H1 (cell line): ENCODE data around the gene SMARCAL1. TPM values are rescaled to one million over a fixed set of nuclear protein-coding genes. Genes with fewer than 3 reads are reported as not detected.

Source experiments
- CTCF ChIA-PET: fragments of 300-600 bp; sonication (Branson Sonifier 250); formaldehyde crosslinking; loops from one replicate; lab custom pipeline; 2021; ENCODE audit not compliant: partially characterized antibody; lab: Charles Lee
- POLR2A ChIA-PET: fragments of 300-600 bp; sonication (Branson Sonifier 250); formaldehyde crosslinking; loops from one replicate; lab custom pipeline; 2021; ENCODE audit warnings: inconsistent platforms; ENCODE audit not compliant: partially characterized antibody; lab: Charles Lee
- DNase-seq, 2 experiments: peaks; one replicate each; pipeline versions ENCODE4 v3.0.0 to v3.0.0-alpha.2; 2010 to 2022; ENCODE audit warnings: low spot score in 2 of 2, low read depth in 1 of 2, mixed read lengths in 1 of 2
- FAIRE-seq: peaks from 2 replicates; lab custom pipeline; 2011; peaks lifted over from hg19 to GRCh38; lab: Jason Lieb, UNC
- H2AFZ ChIP-seq: 2 replicates; pipeline ENCODE4 v1.8.1; 2012; ENCODE audit warnings: low read length, inconsistent platforms
- H2AK5ac ChIP-seq: 2 replicates; pipeline ENCODE4 v1.6.1; 2013; ENCODE audit warnings: low read depth, low read length
- H2BK120ac ChIP-seq: replicated peaks from 2 replicates; pipeline ENCODE3; 2013; ENCODE audit warnings: low read depth, low read length, inconsistent platforms
- H2BK12ac ChIP-seq: 2 replicates; pipeline ENCODE4 v1.6.1; 2013; ENCODE audit warnings: low read depth, low read length
- H2BK15ac ChIP-seq: 2 replicates; pipeline ENCODE4 v1.6.1; 2013; ENCODE audit warnings: low read length
- H2BK20ac ChIP-seq: 2 replicates; pipeline ENCODE4 v1.6.1; 2013; ENCODE audit warnings: low read length
- H2BK5ac ChIP-seq: 2 replicates; pipeline ENCODE4 v1.6.1; 2013; ENCODE audit warnings: low read depth, low read length
- H3K14ac ChIP-seq: 2 replicates; pipeline ENCODE4 v1.6.1; 2013; ENCODE audit warnings: inconsistent platforms; ENCODE audit not compliant: insufficient read length
- H3K18ac ChIP-seq: 2 replicates; pipeline ENCODE4 v1.6.1; 2013; ENCODE audit warnings: low read length; ENCODE audit errors: extremely low read depth
- H3K23ac ChIP-seq: 2 replicates; pipeline ENCODE4 v1.6.1; 2013; ENCODE audit warnings: inconsistent platforms; ENCODE audit not compliant: insufficient read length
- H3K23me2 ChIP-seq: 2 replicates; pipeline ENCODE4 v1.6.1; 2013; ENCODE audit warnings: low read depth, low read length
- H3K27ac ChIP-seq: 2 replicates; pipeline ENCODE4 v1.6.1; 2011; ENCODE audit warnings: low read depth, low read length, inconsistent platforms
- H3K27me3 ChIP-seq, 4 experiments: replicated peaks in 1 of 4; 1 replicate in 1 of 4; 2 replicates in 3 of 4; pipeline versions ENCODE4 v1.6.1 to v1.8.1; 2011 to 2013; ENCODE audit warnings: low read length in 3 of 4, mild to moderate bottlenecking in 3 of 4, inconsistent platforms in 2 of 4, mixed read lengths in 2 of 4, moderate library complexity in 1 of 4; ENCODE audit not compliant: control insufficient read depth in 3 of 4, insufficient read depth in 3 of 4; ENCODE audit errors: extremely low read depth in 1 of 4
- H3K36me3 ChIP-seq, 4 experiments: 2 replicates each; pipeline versions ENCODE4 v1.6.1 to v1.8.1; 2011 to 2013; ENCODE audit warnings: mild to moderate bottlenecking in 4 of 4, low read length in 3 of 4, moderate library complexity in 2 of 4, control low read depth in 1 of 4, inconsistent platforms in 1 of 4; ENCODE audit not compliant: insufficient read depth in 4 of 4, control insufficient read depth in 2 of 4
- H3K4ac ChIP-seq: replicated peaks from 2 replicates; pipeline ENCODE3; 2013; ENCODE audit warnings: low read length, low read depth, mixed read lengths, inconsistent platforms; ENCODE audit not compliant: insufficient read length
- H3K4me1 ChIP-seq, 4 experiments: replicated peaks in 1 of 4; 1 replicate in 1 of 4; 2 replicates in 3 of 4; pipeline versions ENCODE4 v1.6.1 to v1.8.1; 2011 to 2013; ENCODE audit warnings: low read length in 3 of 4, inconsistent platforms in 2 of 4, mixed read lengths in 1 of 4; ENCODE audit not compliant: insufficient read depth in 4 of 4, control insufficient read depth in 3 of 4
- H3K4me2 ChIP-seq, 2 experiments: 2 replicates each; pipeline versions ENCODE4 v1.6.1 to v1.8.1; 2011 to 2013; ENCODE audit warnings: low read depth in 2 of 2, low read length in 2 of 2, control low read depth in 1 of 2, inconsistent platforms in 1 of 2, mild to moderate bottlenecking in 1 of 2; ENCODE audit not compliant: insufficient read depth in 1 of 2
- H3K4me3 ChIP-seq, 4 experiments: fragments of 200-600, 300-600 bp in 1 of 4; sonication (generic), shearing (Covaris generic), sonication (Bioruptor Twin) in 1 of 4; 2 replicates each; pipeline versions ENCODE4 v1.5.1 to v1.8.1; 2011 to 2016; ENCODE audit warnings: low read length in 4 of 4, low read depth in 3 of 4, control low read depth in 2 of 4, inconsistent platforms in 2 of 4, mild to moderate bottlenecking in 2 of 4, mixed read lengths in 1 of 4, moderate library complexity in 1 of 4; ENCODE audit not compliant: insufficient read depth in 2 of 4; ENCODE audit errors: extremely low read depth in 1 of 4
- H3K56ac ChIP-seq: replicated peaks from 2 replicates; pipeline ENCODE3; 2013; ENCODE audit warnings: low read depth, mild to moderate bottlenecking, mixed read lengths, low read length, inconsistent platforms; ENCODE audit not compliant: insufficient read length
- H3K79me1 ChIP-seq: 2 replicates; pipeline ENCODE4 v1.6.1; 2013; ENCODE audit warnings: low read depth, low read length, control low read depth
- H3K79me2 ChIP-seq, 2 experiments: 2 replicates each; pipeline versions ENCODE4 v1.6.1 to v1.8.1; 2012 to 2013; ENCODE audit warnings: low read length in 2 of 2, mild to moderate bottlenecking in 2 of 2, inconsistent platforms in 1 of 2; ENCODE audit not compliant: insufficient read depth in 2 of 2, control insufficient read depth in 1 of 2
- H3K9ac ChIP-seq, 4 experiments: replicated peaks in 1 of 4; 1 replicate in 1 of 4; 2 replicates in 3 of 4; pipeline versions ENCODE4 v1.6.1 to v1.8.1; 2011 to 2013; ENCODE audit warnings: low read depth in 3 of 4, low read length in 3 of 4, control low read depth in 2 of 4, mild to moderate bottlenecking in 2 of 4, moderate library complexity in 2 of 4, inconsistent platforms in 1 of 4; ENCODE audit errors: extremely low read depth in 1 of 4
- H3K9me3 ChIP-seq, 2 experiments: 2 replicates each; pipeline versions ENCODE4 v1.6.1 to v1.8.1; 2012 to 2013; ENCODE audit warnings: mild to moderate bottlenecking in 2 of 2, moderate library complexity in 2 of 2, control low read depth in 1 of 2, inconsistent platforms in 1 of 2, low read depth in 1 of 2, low read length in 1 of 2, mixed read lengths in 1 of 2; ENCODE audit not compliant: insufficient read depth in 2 of 2
- H4K20me1 ChIP-seq, 2 experiments: replicated peaks in 1 of 2; 2 replicates each; pipeline versions ENCODE3 to v1.8.1; 2011 to 2013; ENCODE audit warnings: inconsistent platforms in 2 of 2, low read length in 2 of 2, mild to moderate bottlenecking in 1 of 2; ENCODE audit not compliant: insufficient read depth in 2 of 2, control insufficient read depth in 1 of 2
- H4K5ac ChIP-seq: 2 replicates; pipeline ENCODE4 v1.6.1; 2013; ENCODE audit warnings: low read length, low read depth, mixed read lengths, inconsistent platforms; ENCODE audit not compliant: insufficient read length
- H4K8ac ChIP-seq: 2 replicates; pipeline ENCODE4 v1.8.0; 2013; ENCODE audit warnings: mild to moderate bottlenecking, moderate library complexity, low read length, inconsistent platforms; ENCODE audit not compliant: insufficient read depth; ENCODE audit errors: extremely low read depth
- H4K91ac ChIP-seq: replicated peaks from 2 replicates; pipeline ENCODE3; 2013; ENCODE audit warnings: low read length, mixed read lengths, inconsistent platforms; ENCODE audit not compliant: insufficient read length
- SRF ChIP-seq: IDR thresholded peaks from 2 replicates; pipeline ENCODE4 v1.6.1; 2011; ENCODE audit warnings: mild to moderate bottlenecking, low read depth, low read length, moderate library complexity
- TAF7 ChIP-seq: optimal IDR thresholded peaks from 2 replicates; pipeline ENCODE3; 2011; ENCODE audit warnings: low read depth, mild to moderate bottlenecking, inconsistent platforms, low read length, moderate library complexity, borderline replicate concordance
- polyA plus RNA-seq, 7 experiments: library from polyadenylated mRNA; depleted of rRNA in 3 of 7; stranded (reverse) in 5 of 7; unstranded in 2 of 7; fragments of >200 nt in 5 of 7; fragments of 200-250 nt in 2 of 7; gene quantifications; 1 replicate in 5 of 7; 2 replicates in 1 of 7; 4 replicates in 1 of 7; pipeline versions ENCODE4 v1.2.1 to v1.2.3, GENCODE V29; 2011 to 2013; ENCODE audit warnings: missing spikeins in 2 of 7, mixed read lengths in 2 of 7
- total RNA-seq: library from RNA; stranded (reverse); fragmentation: NEBNext Ultra II Directional; extraction: Animal tissue kit (Norgen Biotek cat#: 25700); gene quantifications from 2 replicates; pipeline ENCODE4 v1.2.1, GENCODE V29; 2021

SMARCAL1 gene
- total and polyA plus RNA-seq, 2 of the 8 experiments (the other 6 are each of a cell fraction or from before 2014, with no cell fraction given): 17.6 to 17.9 TPM

DNA sequence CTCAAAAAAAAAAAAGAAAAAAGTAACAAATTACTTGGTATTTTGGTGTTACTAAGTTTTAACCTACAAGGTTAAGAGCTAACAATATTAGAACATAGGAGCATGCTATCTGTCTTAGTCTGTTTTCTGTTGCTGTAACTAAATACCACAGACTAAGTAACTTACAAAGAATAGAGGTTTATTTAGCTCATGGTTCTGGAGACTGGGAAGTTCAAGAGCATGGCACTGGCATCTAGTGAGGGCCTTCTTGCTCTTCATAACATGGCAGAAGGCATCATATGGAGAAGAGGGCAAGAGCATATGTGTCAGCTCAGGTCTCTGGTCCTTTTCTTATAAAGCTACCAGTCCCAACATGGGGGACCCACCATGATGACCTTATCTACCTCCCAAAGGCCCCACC is 36.5 kb downstream of the SMARCAL1 start:
- no peak for FAIRE-seq

More for the DNA sequence above, 36.5 kb downstream of the SMARCAL1 start:
- no peak overlapping the region for H3K4ac ChIP-seq
- no peaks in the 10 kb centered on the region for H4K20me1 ChIP-seq
- no peak overlapping the region for H4K91ac ChIP-seq
- H2AK5ac ChIP-seq: no peak overlapping the region
- H4K8ac ChIP-seq: no peak overlapping the region
- no peak overlapping the region for H2BK120ac ChIP-seq
- no peak overlapping the region for H2BK20ac ChIP-seq
- no peak overlapping the region for H3K14ac ChIP-seq
- no peak overlapping the region for H3K56ac ChIP-seq
- H3K9me3 ChIP-seq: peaks cover 6 to 12% of the 10 kb centered on the region in 2 experiments; a peak in 3 of 4 replicates
- peaks cover 2 to 51% (median 22%) of the 10 kb centered on the region in 4 experiments; a peak in 5 of 8 replicates for H3K36me3 ChIP-seq
- no peak overlapping the region for H3K23ac ChIP-seq
- no peaks in the 10 kb centered on the region for H3K23me2 ChIP-seq
- no peaks in the 10 kb centered on the region for H3K27me3 ChIP-seq
- no peak overlapping the region for H4K5ac ChIP-seq
- H3K9ac ChIP-seq: no peak overlapping the region
- DNase-seq: no peak
- no peak overlapping the region for H2AFZ ChIP-seq
- no peak overlapping the region for H3K18ac ChIP-seq
- no peaks in the 10 kb centered on the region for H3K79me2 ChIP-seq
- no peaks in the 10 kb centered on the region for H3K79me1 ChIP-seq
- H3K4me1 ChIP-seq: peaks cover 0 to 5% (median 2%) of the 10 kb centered on the region in 4 experiments; a peak in 2 of 7 replicates
- ChIA-PET POLR2A (interaction anchor here (0.9 to 1.9 kb wide), 3 partner anchors 11 to 50 kb away, joined by 4 to 5 read pairs (median 4); partner anchors contain the start of gene RPL37A), CTCF (interaction anchor here (0.7 to 1.6 kb wide), 4 partner anchors 13 to 165 kb away, joined by 3 to 8 read pairs (median 3); no protein-coding TSS in a partner anchor)
- H3K27ac ChIP-seq: no peak overlapping the region
- H3K4me2 ChIP-seq: no peak overlapping the region
- no peak for TF ChIP-seq TAF7
- no peak for TF ChIP-seq SRF
- no peak overlapping the region for H2BK12ac ChIP-seq
- H3K4me3 ChIP-seq: no peak overlapping the region
- H2BK15ac ChIP-seq: no peak overlapping the region
- H2BK5ac ChIP-seq: no peak overlapping the region
